Liver (tissue), 3 donors: ENCODE data around the gene ZC3H8.

Experiments used
- CTCF ChIP-seq: fragments of 150-350 bp; IDR thresholded peaks from 2 replicates; pipeline ENCODE4 v1.5.1; 2017; ENCODE audit warnings: improper control_type of control experiment, low read depth, low read length; ENCODE audit not compliant: missing input control
- EGR1 ChIP-seq, 2 donors: IDR thresholded peaks; 2 replicates each; pipeline ENCODE4 v1.6.1; 2016 to 2018; ENCODE audit warnings: antibody characterized with exemption in 2 of 2, low read depth in 2 of 2
- JUND ChIP-seq, 2 donors: IDR thresholded peaks; 2 replicates each; pipeline ENCODE4 v1.6.1; 2016; ENCODE audit warnings: antibody characterized with exemption in 2 of 2
- REST ChIP-seq: IDR thresholded peaks from 2 replicates; pipeline ENCODE4 v1.6.1; 2016; ENCODE audit warnings: antibody characterized with exemption, mild to moderate bottlenecking
- SP1 ChIP-seq: IDR thresholded peaks from 2 replicates; pipeline ENCODE4 v1.6.1; 2018; ENCODE audit warnings: antibody characterized with exemption, mild to moderate bottlenecking
- TAF1 ChIP-seq: conservative IDR thresholded peaks from 2 replicates; pipeline ENCODE4 v1.6.1; 2016; ENCODE audit warnings: antibody characterized with exemption, mild to moderate bottlenecking
- donor health status: healthy.
- donor health status: healthy.

- no peak for TF ChIP-seq CTCF
- TF ChIP-seq EGR1 (IDR thresholded peaks at IDR 0.05; ENCODE audit: low read depth in 2 of 2) = no peak
- TF ChIP-seq REST = no peak
- no peak for TF ChIP-seq SP1
- no peak for TF ChIP-seq TAF1
- no peak for TF ChIP-seq JUND (IDR thresholded peaks at IDR 0.05)
Observed at GRCh38 chr2:112244854-112245253, 10.0 kb downstream of the ZC3H8 start.
